SK-N-SH (cell line): ENCODE data around the gene SLC27A2. TPM values are rescaled to one million over a fixed set of nuclear protein-coding genes. Genes with fewer than 3 reads are reported as not detected.

Source experiments
- CTCF ChIA-PET: fragments of 300-600, 350-600 bp; formaldehyde crosslinking; extraction: SDS; loops from one replicate; lab custom pipeline; 2021; lab: Yijun Ruan, JAX
- POLR2A ChIA-PET: fragments of 350-600 bp; sonication (Branson Sonifier 250); formaldehyde crosslinking; extraction: SDS; loops from one replicate; lab custom pipeline; 2020; ENCODE audit warnings: antibody characterized with exemption, inconsistent platforms; lab: Yijun Ruan, JAX
- DNase-seq: peaks from one replicate; pipeline ENCODE4 v3.0.0; 2012
- H2AFZ ChIP-seq: fragments of 200-600 bp; sonication (generic); 2 replicates; pipeline ENCODE4 v1.8.1; 2016; ENCODE audit warnings: antibody characterized with exemption, mild to moderate bottlenecking, low read depth
- H3F3A ChIP-seq: fragments of 200-600 bp; sonication (generic); replicated peaks from 2 replicates; pipeline ENCODE3; 2016; ENCODE audit warnings: antibody characterized with exemption, mild to moderate bottlenecking; ENCODE audit not compliant: insufficient read depth
- H3K27ac ChIP-seq, 2 experiments: fragments of 200-500 bp in 1 of 2; fragments of 200-600 bp in 1 of 2; sonication (Bioruptor generic) in 1 of 2; sonication (generic), shearing (Covaris generic) in 1 of 2; 2 replicates each; pipeline versions ENCODE4 v1.5.1 to v1.6.1; 2014 to 2016; ENCODE audit warnings: low read depth in 2 of 2, inconsistent platforms in 1 of 2, low read length in 1 of 2, mild to moderate bottlenecking in 1 of 2, mixed read lengths in 1 of 2
- H3K27me3 ChIP-seq: fragments of 200-600 bp; sonication (generic), shearing (Covaris generic); 2 replicates; pipeline ENCODE4 v1.6.1; 2016; ENCODE audit warnings: mixed run types; ENCODE audit not compliant: insufficient read depth
- H3K36me3 ChIP-seq, 2 experiments: fragments of 200-500 bp in 1 of 2; fragments of 200-600 bp in 1 of 2; sonication (Bioruptor generic) in 1 of 2; sonication (generic) in 1 of 2; replicated peaks in 1 of 2; 2 replicates each; pipeline versions ENCODE3 to v1.5.1; 2014 to 2016; ENCODE audit warnings: low read length in 1 of 2, mild to moderate bottlenecking in 1 of 2; ENCODE audit not compliant: insufficient read depth in 2 of 2, control insufficient read depth in 1 of 2
- H3K4me1 ChIP-seq, 2 experiments: fragments of 200-500 bp in 1 of 2; fragments of 200-600 bp in 1 of 2; sonication (Bioruptor generic) in 1 of 2; sonication (generic), shearing (Covaris generic) in 1 of 2; 2 replicates each; pipeline versions ENCODE4 v1.5.1 to v1.6.1; 2014 to 2016; ENCODE audit warnings: low read depth in 1 of 2, low read length in 1 of 2, mixed run types in 1 of 2; ENCODE audit not compliant: insufficient read depth in 2 of 2, control insufficient read depth in 1 of 2
- H3K4me2 ChIP-seq: fragments of 200-600 bp; sonication (generic), shearing (Covaris generic); 2 replicates; pipeline ENCODE4 v1.6.1; 2017; ENCODE audit warnings: mixed run types
- H3K4me3 ChIP-seq, 2 experiments: fragments of 200-500 bp in 1 of 2; fragments of 200-600 bp in 1 of 2; sonication (Bioruptor generic) in 1 of 2; sonication (generic), shearing (Covaris generic) in 1 of 2; 2 replicates each; pipeline versions ENCODE4 v1.5.1 to v1.8.1; 2014 to 2016; ENCODE audit warnings: low read depth in 2 of 2, inconsistent platforms in 1 of 2, low read length in 1 of 2, mild to moderate bottlenecking in 1 of 2, mixed read lengths in 1 of 2, moderate library complexity in 1 of 2
- H3K79me2 ChIP-seq: fragments of 200-600 bp; sonication (generic); 2 replicates; pipeline ENCODE4 v1.8.1; 2017; ENCODE audit warnings: mild to moderate bottlenecking; ENCODE audit not compliant: insufficient read depth
- H3K9ac ChIP-seq: fragments of 200-600 bp; sonication (generic); 2 replicates; pipeline ENCODE4 v1.6.1; 2017; ENCODE audit warnings: mixed run types
- H3K9me2 ChIP-seq: fragments of 200-600 bp; sonication (generic); 2 replicates; pipeline ENCODE4 v1.6.1; 2017; ENCODE audit warnings: mixed run types
- H3K9me3 ChIP-seq: fragments of 200-600 bp; sonication (generic); 2 replicates; pipeline ENCODE4 v1.6.1; 2017; ENCODE audit warnings: mixed run types, mild to moderate bottlenecking, moderate library complexity
- H4K20me1 ChIP-seq: fragments of 200-600 bp; sonication (generic); 2 replicates; pipeline ENCODE4 v1.6.1; 2017; ENCODE audit warnings: mild to moderate bottlenecking, mixed run types; ENCODE audit not compliant: insufficient read depth
- FOXM1 ChIP-seq: IDR thresholded peaks from 2 replicates; pipeline ENCODE4 v1.4.0; 2012; ENCODE audit warnings: low read depth, mild to moderate bottlenecking
- GATA2 ChIP-seq: sonication (generic); formaldehyde crosslinking; IDR thresholded peaks from 2 replicates; pipeline ENCODE4 v1.5.0; 2020; ENCODE audit warnings: mild to moderate bottlenecking, missing genetic modification reagents
- IRF3 ChIP-seq: fragments of 150-350 bp; IDR thresholded peaks from 2 replicates; pipeline ENCODE4 v1.6.1; 2016; ENCODE audit warnings: mild to moderate bottlenecking, low read depth, low read length
- JUND ChIP-seq: IDR thresholded peaks from 2 replicates; pipeline ENCODE4 v1.4.0; 2012
- NRF1 ChIP-seq: IDR thresholded peaks from 2 replicates; pipeline ENCODE4 v1.6.1; 2012; ENCODE audit warnings: low read depth, mild to moderate bottlenecking, low read length
- RAD21 ChIP-seq: IDR thresholded peaks from 2 replicates; pipeline ENCODE4 v1.6.1; 2012; ENCODE audit warnings: mild to moderate bottlenecking, low read length
- RFX5 ChIP-seq: IDR thresholded peaks from 2 replicates; pipeline ENCODE4 v1.6.1; 2012; ENCODE audit warnings: mild to moderate bottlenecking, improper control_type of control experiment, low read length
- TEAD4 ChIP-seq: IDR thresholded peaks from 2 replicates; pipeline ENCODE4 v1.4.0; 2012; ENCODE audit warnings: mild to moderate bottlenecking, borderline replicate concordance; ENCODE audit not compliant: insufficient read depth
- YY1 ChIP-seq: IDR thresholded peaks from 2 replicates; pipeline ENCODE4 v1.4.0; 2012; ENCODE audit warnings: low read depth, mild to moderate bottlenecking
- WGBS: methylation state at CpG from one replicate; pipeline ENCODE4 v1.1.6; 2017; ENCODE audit warnings: low lambda C conversion rate; 5-methylcytosine and 5-hydroxymethylcytosine counted together
- polyA plus RNA-seq, 3 experiments: library from polyadenylated mRNA; depleted of rRNA; stranded (reverse); fragments of >200 nt; gene quantifications; 2 replicates each; pipeline ENCODE4 v1.2.3, GENCODE V29; 2012
- TF ChIP-seq, protein P1 (sequence below): fragments of 150-350 bp; IDR thresholded peaks from 2 replicates; pipeline ENCODE4 v1.6.1; 2017; ENCODE audit warnings: antibody characterized with exemption, low read length, low read depth, borderline replicate concordance
- TF ChIP-seq, protein P2 (sequence below): IDR thresholded peaks from 2 replicates; pipeline ENCODE4 v1.4.0; 2012; ENCODE audit warnings: low read depth, borderline replicate concordance
- TF ChIP-seq, protein P3 (sequence below): fragments of 200-600 bp; sonication (generic); IDR thresholded peaks from 2 replicates; pipeline ENCODE4 v1.6.1; 2017; ENCODE audit warnings: antibody characterized with exemption, mild to moderate bottlenecking, moderate library complexity
- TF ChIP-seq, protein P4 (sequence below): IDR thresholded peaks from 2 replicates; pipeline ENCODE4 v1.6.1; 2012; ENCODE audit warnings: mild to moderate bottlenecking, low read depth, low read length, moderate library complexity

The SLC27A2 gene
- polyA plus RNA-seq, 1 of the 3 experiments (the other 2 are of a cell fraction), result 0.49 TPM

DNA sequence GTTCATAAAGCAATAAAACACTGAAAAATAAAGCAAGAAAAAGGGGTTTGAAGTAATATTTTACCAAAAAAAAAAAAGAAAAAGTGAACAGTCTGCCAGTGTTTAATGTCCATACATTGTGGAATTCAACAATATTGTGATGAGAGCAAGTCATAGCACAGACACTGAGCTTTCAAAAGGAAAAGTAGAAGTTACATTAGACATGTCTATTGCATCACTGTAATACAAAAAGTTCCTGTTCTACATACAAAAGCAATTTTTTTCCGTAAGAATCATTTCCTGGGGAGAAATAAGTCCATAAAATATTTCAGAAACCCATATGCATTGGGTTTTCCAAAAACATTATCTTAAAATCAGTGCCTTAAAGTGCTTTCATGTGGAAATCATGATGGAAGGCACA, 95.4 kb downstream of the SLC27A2 start (continued):
- TF ChIP-seq, protein P1, sequence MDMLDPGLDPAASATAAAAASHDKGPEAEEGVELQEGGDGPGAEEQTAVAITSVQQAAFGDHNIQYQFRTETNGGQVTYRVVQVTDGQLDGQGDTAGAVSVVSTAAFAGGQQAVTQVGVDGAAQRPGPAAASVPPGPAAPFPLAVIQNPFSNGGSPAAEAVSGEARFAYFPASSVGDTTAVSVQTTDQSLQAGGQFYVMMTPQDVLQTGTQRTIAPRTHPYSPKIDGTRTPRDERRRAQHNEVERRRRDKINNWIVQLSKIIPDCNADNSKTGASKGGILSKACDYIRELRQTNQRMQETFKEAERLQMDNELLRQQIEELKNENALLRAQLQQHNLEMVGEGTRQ, result no peak
- no peak for TF ChIP-seq GATA2 (CRISPR knock-in tag)
- TF ChIP-seq, protein P2, sequence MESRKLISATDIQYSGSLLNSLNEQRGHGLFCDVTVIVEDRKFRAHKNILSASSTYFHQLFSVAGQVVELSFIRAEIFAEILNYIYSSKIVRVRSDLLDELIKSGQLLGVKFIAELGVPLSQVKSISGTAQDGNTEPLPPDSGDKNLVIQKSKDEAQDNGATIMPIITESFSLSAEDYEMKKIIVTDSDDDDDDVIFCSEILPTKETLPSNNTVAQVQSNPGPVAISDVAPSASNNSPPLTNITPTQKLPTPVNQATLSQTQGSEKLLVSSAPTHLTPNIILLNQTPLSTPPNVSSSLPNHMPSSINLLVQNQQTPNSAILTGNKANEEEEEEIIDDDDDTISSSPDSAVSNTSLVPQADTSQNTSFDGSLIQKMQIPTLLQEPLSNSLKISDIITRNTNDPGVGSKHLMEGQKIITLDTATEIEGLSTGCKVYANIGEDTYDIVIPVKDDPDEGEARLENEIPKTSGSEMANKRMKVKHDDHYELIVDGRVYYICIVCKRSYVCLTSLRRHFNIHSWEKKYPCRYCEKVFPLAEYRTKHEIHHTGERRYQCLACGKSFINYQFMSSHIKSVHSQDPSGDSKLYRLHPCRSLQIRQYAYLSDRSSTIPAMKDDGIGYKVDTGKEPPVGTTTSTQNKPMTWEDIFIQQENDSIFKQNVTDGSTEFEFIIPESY, result no peak

- peaks cover 3 to 4% of the 10 kb centered on the region in 2 experiments for H3K36me3 ChIP-seq
- DNase-seq, result no peak
- H3K27ac ChIP-seq, result no peak overlapping the region
- no peak overlapping the region for H3K4me2 ChIP-seq
- TF ChIP-seq JUND (no peak), IRF3 (no peak), TEAD4 (no peak), NRF1 (no peak), RAD21 (no peak), GATA2 (CRISPR knock-in tag) (no peak), RFX5 (no peak), FOXM1 (no peak), YY1 (no peak)
- TF ChIP-seq, protein P3, sequence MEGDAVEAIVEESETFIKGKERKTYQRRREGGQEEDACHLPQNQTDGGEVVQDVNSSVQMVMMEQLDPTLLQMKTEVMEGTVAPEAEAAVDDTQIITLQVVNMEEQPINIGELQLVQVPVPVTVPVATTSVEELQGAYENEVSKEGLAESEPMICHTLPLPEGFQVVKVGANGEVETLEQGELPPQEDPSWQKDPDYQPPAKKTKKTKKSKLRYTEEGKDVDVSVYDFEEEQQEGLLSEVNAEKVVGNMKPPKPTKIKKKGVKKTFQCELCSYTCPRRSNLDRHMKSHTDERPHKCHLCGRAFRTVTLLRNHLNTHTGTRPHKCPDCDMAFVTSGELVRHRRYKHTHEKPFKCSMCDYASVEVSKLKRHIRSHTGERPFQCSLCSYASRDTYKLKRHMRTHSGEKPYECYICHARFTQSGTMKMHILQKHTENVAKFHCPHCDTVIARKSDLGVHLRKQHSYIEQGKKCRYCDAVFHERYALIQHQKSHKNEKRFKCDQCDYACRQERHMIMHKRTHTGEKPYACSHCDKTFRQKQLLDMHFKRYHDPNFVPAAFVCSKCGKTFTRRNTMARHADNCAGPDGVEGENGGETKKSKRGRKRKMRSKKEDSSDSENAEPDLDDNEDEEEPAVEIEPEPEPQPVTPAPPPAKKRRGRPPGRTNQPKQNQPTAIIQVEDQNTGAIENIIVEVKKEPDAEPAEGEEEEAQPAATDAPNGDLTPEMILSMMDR, result no peak
- TF ChIP-seq, protein P4, sequence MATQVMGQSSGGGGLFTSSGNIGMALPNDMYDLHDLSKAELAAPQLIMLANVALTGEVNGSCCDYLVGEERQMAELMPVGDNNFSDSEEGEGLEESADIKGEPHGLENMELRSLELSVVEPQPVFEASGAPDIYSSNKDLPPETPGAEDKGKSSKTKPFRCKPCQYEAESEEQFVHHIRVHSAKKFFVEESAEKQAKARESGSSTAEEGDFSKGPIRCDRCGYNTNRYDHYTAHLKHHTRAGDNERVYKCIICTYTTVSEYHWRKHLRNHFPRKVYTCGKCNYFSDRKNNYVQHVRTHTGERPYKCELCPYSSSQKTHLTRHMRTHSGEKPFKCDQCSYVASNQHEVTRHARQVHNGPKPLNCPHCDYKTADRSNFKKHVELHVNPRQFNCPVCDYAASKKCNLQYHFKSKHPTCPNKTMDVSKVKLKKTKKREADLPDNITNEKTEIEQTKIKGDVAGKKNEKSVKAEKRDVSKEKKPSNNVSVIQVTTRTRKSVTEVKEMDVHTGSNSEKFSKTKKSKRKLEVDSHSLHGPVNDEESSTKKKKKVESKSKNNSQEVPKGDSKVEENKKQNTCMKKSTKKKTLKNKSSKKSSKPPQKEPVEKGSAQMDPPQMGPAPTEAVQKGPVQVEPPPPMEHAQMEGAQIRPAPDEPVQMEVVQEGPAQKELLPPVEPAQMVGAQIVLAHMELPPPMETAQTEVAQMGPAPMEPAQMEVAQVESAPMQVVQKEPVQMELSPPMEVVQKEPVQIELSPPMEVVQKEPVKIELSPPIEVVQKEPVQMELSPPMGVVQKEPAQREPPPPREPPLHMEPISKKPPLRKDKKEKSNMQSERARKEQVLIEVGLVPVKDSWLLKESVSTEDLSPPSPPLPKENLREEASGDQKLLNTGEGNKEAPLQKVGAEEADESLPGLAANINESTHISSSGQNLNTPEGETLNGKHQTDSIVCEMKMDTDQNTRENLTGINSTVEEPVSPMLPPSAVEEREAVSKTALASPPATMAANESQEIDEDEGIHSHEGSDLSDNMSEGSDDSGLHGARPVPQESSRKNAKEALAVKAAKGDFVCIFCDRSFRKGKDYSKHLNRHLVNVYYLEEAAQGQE, result no peak
- H3F3A ChIP-seq, result peaks cover 12% of the 10 kb centered on the region
- H3K79me2 ChIP-seq, result no peaks in the 10 kb centered on the region
- POLR2A ChIA-PET, result no interaction called here
- no peaks in the 10 kb centered on the region for H3K27me3 ChIP-seq
- H3K9me2 ChIP-seq, result no peaks in the 10 kb centered on the region
- H3K9me3 ChIP-seq, result no peaks in the 10 kb centered on the region
- 91% methylated on average over 4 of the region's 4 CpGs for WGBS
- no peak overlapping the region for H2AFZ ChIP-seq
- no peak overlapping the region for H3K9ac ChIP-seq
- H3K4me3 ChIP-seq, result no peak overlapping the region
- no peaks in the 10 kb centered on the region for H3K4me1 ChIP-seq
- CTCF ChIA-PET, result interaction anchor here (1.1 to 1.6 kb wide), 3 partner anchors 9 to 17 kb away, joined by 3 to 4 read pairs (median 3); no protein-coding TSS in a partner anchor
- H4K20me1 ChIP-seq, result no peaks in the 10 kb centered on the region
Observed at GRCh38 chr15:50278496-50278895, 96.5 kb downstream of the SLC27A2 start.
